GM23338 (cell line): ENCODE measurements around the gene ATF5. TPM values are rescaled to one million over a fixed set of nuclear protein-coding genes. Genes with fewer than 3 reads are reported as not detected.

Source experiments
- ATAC-seq: fragments of 200-7000 bp; cut with Tn5 transposase; 3 replicates; pipeline ENCODE4 v1.9.1; 2020
- DNase-seq: peaks from one replicate; pipeline ENCODE4 v3.0.0-alpha.2; 2015; ENCODE audit warnings: low spot score
- H2AFZ ChIP-seq: fragments of 200-600 bp; sonication (generic); 2 replicates; pipeline ENCODE4 v1.8.0; 2016; ENCODE audit warnings: antibody characterized with exemption, mild to moderate bottlenecking, moderate library complexity
- H3F3A ChIP-seq: fragments of 200-600 bp; sonication (generic); replicated peaks from 2 replicates; pipeline ENCODE4 v1.8.0; 2017; ENCODE audit warnings: antibody characterized with exemption, mixed run types, low read depth
- H3K27ac ChIP-seq: fragments of 200-600 bp; sonication (generic); 2 replicates; pipeline ENCODE4 v1.6.1; 2016; ENCODE audit warnings: low read depth
- H3K27me3 ChIP-seq: fragments of 200-600 bp; sonication (generic); 2 replicates; pipeline ENCODE4 v1.8.0; 2016; ENCODE audit warnings: mild to moderate bottlenecking, mixed run types, moderate library complexity; ENCODE audit not compliant: insufficient read depth
- H3K36me3 ChIP-seq: fragments of 200-600 bp; sonication (generic); 2 replicates; pipeline ENCODE4 v1.8.0; 2016; ENCODE audit warnings: mild to moderate bottlenecking; ENCODE audit not compliant: insufficient read depth
- H3K4me1 ChIP-seq: fragments of 200-600 bp; sonication (generic); 2 replicates; pipeline ENCODE4 v1.8.0; 2016; ENCODE audit warnings: mild to moderate bottlenecking, moderate library complexity; ENCODE audit not compliant: insufficient read depth
- H3K4me2 ChIP-seq: fragments of 200-600 bp; sonication (generic); 2 replicates; pipeline ENCODE4 v1.7.1; 2017; ENCODE audit warnings: mixed run types
- H3K4me3 ChIP-seq: fragments of 200-600 bp; sonication (generic); 2 replicates; pipeline ENCODE4 v1.6.1; 2016; ENCODE audit warnings: mixed run types
- H3K79me2 ChIP-seq: fragments of 200-600 bp; sonication (generic); replicated peaks from 2 replicates; pipeline ENCODE4 v1.8.0; 2017; ENCODE audit warnings: mild to moderate bottlenecking; ENCODE audit not compliant: insufficient read depth
- H3K9me2 ChIP-seq: fragments of 200-600 bp; sonication (generic); 2 replicates; pipeline ENCODE4 v1.8.0; 2017; ENCODE audit not compliant: insufficient read depth
- H4K20me1 ChIP-seq: fragments of 200-600 bp; sonication (generic); replicated peaks from 2 replicates; pipeline ENCODE4 v1.8.0; 2017; ENCODE audit warnings: mild to moderate bottlenecking; ENCODE audit not compliant: insufficient read depth
- H3K27ac Mint-ChIP-seq: 2 replicates; pipeline ENCODE4 v1.8.0; 2020; ENCODE audit warnings: inconsistent platforms, mild to moderate bottlenecking, moderate library complexity, mixed read lengths
- H3K27me3 Mint-ChIP-seq: 3 replicates; pipeline ENCODE4 v1.8.0; 2022; ENCODE audit warnings: low read depth, mild to moderate bottlenecking, moderate library complexity, mixed read lengths, inconsistent platforms; ENCODE audit not compliant: insufficient read depth, poor library complexity
- H3K36me3 Mint-ChIP-seq: 3 replicates; pipeline ENCODE4 v1.8.0; 2021; ENCODE audit warnings: low read depth, mild to moderate bottlenecking, inconsistent platforms, moderate library complexity, mixed read lengths
- H3K4me1 Mint-ChIP-seq: 3 replicates; pipeline ENCODE4 v1.8.0; 2020; ENCODE audit warnings: mild to moderate bottlenecking, inconsistent platforms, mixed read lengths
- H3K4me3 Mint-ChIP-seq: 3 replicates; pipeline ENCODE4 v1.8.0; 2021; ENCODE audit warnings: moderate library complexity, mild to moderate bottlenecking, inconsistent platforms, mixed read lengths
- H3K9me3 Mint-ChIP-seq: 3 replicates; pipeline ENCODE4 v1.8.0; 2020; ENCODE audit warnings: moderate library complexity, mild to moderate bottlenecking, inconsistent platforms, mixed read lengths
- CTCF ChIP-seq, 2 experiments: fragments of 200-600 bp in 1 of 2; sonication (generic) in 1 of 2; conservative IDR thresholded peaks; 2 replicates each; pipeline versions ENCODE4 v1.5.1 to v1.6.1; 2016 to 2017; ENCODE audit warnings: antibody characterized with exemption in 2 of 2, low read depth in 2 of 2, mild to moderate bottlenecking in 2 of 2, moderate library complexity in 1 of 2
- ETS1 ChIP-seq: IDR thresholded peaks from 2 replicates; pipeline ENCODE4 v1.6.1; 2016; ENCODE audit warnings: antibody characterized with exemption
- EZH2 ChIP-seq: fragments of 200-600 bp; sonication (generic); IDR thresholded peaks from one replicate; pipeline ENCODE4 v1.8.0; 2017; ENCODE audit warnings: antibody characterized with exemption, mild to moderate bottlenecking, low read depth; ENCODE audit not compliant: unreplicated experiment
- REST ChIP-seq: IDR thresholded peaks from one replicate; pipeline ENCODE4 v1.6.1; 2018; ENCODE audit warnings: antibody characterized with exemption; ENCODE audit not compliant: unreplicated experiment
- STAT1 ChIP-seq: IDR thresholded peaks from one replicate; pipeline ENCODE4 v1.6.1; 2016; ENCODE audit warnings: antibody characterized with exemption; ENCODE audit not compliant: unreplicated experiment
- ZNF114 ChIP-seq: fragments of 250-450 bp; sonication (Bioruptor Pico); IDR thresholded peaks from 2 replicates; pipeline ENCODE4 v1.5.0; 2020; ENCODE audit warnings: mild to moderate bottlenecking, moderate library complexity
- ZNF331 ChIP-seq: fragments of 250-450 bp; sonication (Bioruptor Pico); IDR thresholded peaks from 2 replicates; pipeline ENCODE4 v1.5.0; 2020; ENCODE audit warnings: low read depth, mild to moderate bottlenecking, moderate library complexity
- ZNF462 ChIP-seq: fragments of 250-450 bp; sonication (Bioruptor Pico); IDR thresholded peaks from 2 replicates; pipeline ENCODE4 v1.5.0; 2020; ENCODE audit warnings: mild to moderate bottlenecking, moderate library complexity
- polyA plus RNA-seq: library from polyadenylated mRNA; unstranded; fragments of >200 nt; fragmentation: Nextera tagmentation; extraction: Ambion mirVana; gene quantifications from 2 replicates; pipeline ENCODE4 v1.2.1, GENCODE V29; 2016
- total RNA-seq: library from RNA; depleted of rRNA; stranded (reverse); fragments of >200 nt; shearing (Covaris generic); gene quantifications from 2 replicates; pipeline ENCODE4 v1.2.3, GENCODE V29; 2014

Gene ATF5
- total and polyA plus RNA-seq, 2 experiments from 2014 or later = 7.4 to 9.6 TPM

GRCh38 chr19:49946415-49946814, 17.4 kb downstream of the ATF5 start (continued):
- TF ChIP-seq CTCF (conservative IDR thresholded peaks at IDR 0.05; ENCODE audit: low read depth in 2 of 2) (no peak), STAT1 (no peak), ZNF331 (CRISPR knock-in tag) (no peak)

- no peak overlapping the region for H3K4me3 Mint-ChIP-seq
- peaks cover 15% of the 10 kb centered on the region for H3K9me3 Mint-ChIP-seq
- Histone ChIP-seq H3K4me1 (peaks cover 14% of the 10 kb centered on the region; the same call in 1 of the 2 replicates), H3K9me2 (no peaks in the 10 kb centered on the region), H3K4me2 (no peak overlapping the region), H3K36me3 (no peaks in the 10 kb centered on the region), H3K79me2 (no peaks in the 10 kb centered on the region), H3F3A (no peaks in the 10 kb centered on the region), H4K20me1 (no peaks in the 10 kb centered on the region), H2AFZ (no peak overlapping the region), H3K27me3 (no peaks in the 10 kb centered on the region), H3K4me3 (no peak overlapping the region), H3K27ac (no peak overlapping the region)
- peaks cover 20% of the 10 kb centered on the region for H3K4me1 Mint-ChIP-seq
- ATAC-seq (no peak), DNase-seq (no peak)
- H3K27me3 Mint-ChIP-seq = peaks cover 14% of the 10 kb centered on the region
- H3K27ac Mint-ChIP-seq = no peak overlapping the region
- H3K36me3 Mint-ChIP-seq = no peaks in the 10 kb centered on the region; the same call in 2 of the 3 replicates
- TF ChIP-seq CTCF (conservative IDR thresholded peaks at IDR 0.05; ENCODE audit: low read depth in 2 of 2) (no peak), ZNF114 (CRISPR knock-in tag) (no peak), ETS1 (no peak), REST (no peak), EZH2 (no peak), ZNF462 (CRISPR knock-in tag) (no peak)
Measured at GRCh38 chr19:49949742-49950589, 21.0 kb downstream of the ATF5 start.
